ENCODE data around the gene PYGO1. TPM values are rescaled to one million over a fixed set of nuclear protein-coding genes. Genes with fewer than 3 reads are reported as not detected.

The PYGO1 gene
- total and polyA plus RNA-seq, 2 of the 4 experiments (the other 2 are of a cell fraction), result 3.0 to 6.6 TPM

DNA sequence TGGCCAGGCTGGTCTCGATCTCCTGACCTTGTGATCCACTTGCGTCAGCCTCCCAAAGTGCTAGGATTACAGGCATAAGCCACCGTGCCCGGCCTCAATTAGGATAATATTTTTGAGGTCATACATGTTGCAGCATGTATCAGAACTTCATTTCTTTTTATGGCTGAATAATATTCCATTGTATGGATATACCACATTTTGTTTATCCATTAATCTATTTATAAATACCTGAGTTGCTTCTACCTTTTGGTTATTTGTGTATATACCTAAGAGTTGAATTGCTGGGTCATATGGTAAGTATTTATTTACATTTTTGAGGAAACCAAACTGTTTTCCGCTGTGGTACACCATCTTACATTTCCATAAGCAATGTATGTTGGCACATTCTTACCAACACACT, 18.1 kb upstream of the PYGO1 start:
- H3K4me2 ChIP-seq (ENCODE audit: low read depth, low read length), result no peak overlapping the region
- no peak overlapping the region for H3K56ac ChIP-seq (ENCODE audit: extremely low read depth, insufficient read depth, low read length)
- no peaks in the 10 kb centered on the region for H3K79me1 ChIP-seq (ENCODE audit: low read depth in 1 of 2, low read length in 2 of 2)
- no peak overlapping the region for H2AK5ac ChIP-seq (ENCODE audit: low read depth, low read length)
- H2BK15ac ChIP-seq (ENCODE audit: low read depth, low read length), result no peak overlapping the region
- H2BK5ac ChIP-seq (ENCODE audit: low read depth, low read length, poor library complexity, severe bottlenecking), result no peak overlapping the region
- H2BK120ac ChIP-seq (ENCODE audit: low read depth, low read length), result no peak overlapping the region
- DNase-seq (no peak), ATAC-seq (ENCODE audit: low read depth) (no peak)
- BruUV-seq (replicated peaks), result no TSS peak
- H4K20me1 ChIP-seq (ENCODE audit: insufficient read depth, low read length), result no peaks in the 10 kb centered on the region
- intact Hi-C loops (cut with micrococcal nuclease), result no loop called here
- no peaks in the 10 kb centered on the region for H3K9me3 ChIP-seq (ENCODE audit: control insufficient read depth, insufficient read depth, low read length)
- ChIA-PET CTCF (no interaction called here), POLR2A (ENCODE audit: unreplicated experiment) (no interaction called here)
- no peak overlapping the region for H2BK20ac ChIP-seq (ENCODE audit: low read depth, low read length)
- in situ Hi-C loops (cut with MboI; ENCODE audit: low sequenced_read_pairs), result no loop called here
- H3K27ac ChIP-seq (ENCODE audit: insufficient read depth, low read length), result no peak overlapping the region
- H3K36me3 ChIP-seq (ENCODE audit: control insufficient read depth, insufficient read depth, low read length), result no peaks in the 10 kb centered on the region
- no peak overlapping the region for H4K5ac ChIP-seq (ENCODE audit: low read depth, low read length)
- H3K9ac ChIP-seq (ENCODE audit: low read depth, low read length), result no peak overlapping the region
- no peak overlapping the region for H3K23ac ChIP-seq (ENCODE audit: low read depth, low read length)
- no peaks in the 10 kb centered on the region for H3K9me1 ChIP-seq (ENCODE audit: insufficient read depth, low read length)
- H2AFZ ChIP-seq (replicated peaks; ENCODE audit: low read length, poor library complexity), result no peak overlapping the region
- no peaks in the 10 kb centered on the region for H3K27me3 ChIP-seq (ENCODE audit: control insufficient read depth, insufficient read depth, low read length)
- WGBS, 2 experiments (ENCODE audit: extremely low coverage in 2 of 2, insufficient read length in 1 of 2), result no CpG with 5 or more reads among the region's 5 CpGs
- no peak overlapping the region for H3K18ac ChIP-seq (ENCODE audit: low read depth, low read length)
- H3K4me1 ChIP-seq (ENCODE audit: control insufficient read depth, insufficient read depth, low read length), result no peaks in the 10 kb centered on the region
- H3K14ac ChIP-seq (replicated peaks; ENCODE audit: low read depth, low read length), result no peak overlapping the region
- H2AK9ac ChIP-seq (replicated peaks; ENCODE audit: low read depth, low read length, poor library complexity), result no peak overlapping the region
- no peak overlapping the region for H4K8ac ChIP-seq (ENCODE audit: low read depth in 2 of 2, low read length in 2 of 2)
- H3K4ac ChIP-seq (ENCODE audit: low read depth, low read length), result no peak overlapping the region
- dilution Hi-C loops (cut with HindIII; ENCODE audit: low sequenced_read_pairs, unreplicated experiment), result no loop called here
- no peak overlapping the region for H3K4me3 ChIP-seq (ENCODE audit: insufficient read depth, low read depth, low read length)
- H4K91ac ChIP-seq (ENCODE audit: insufficient read depth, low read depth, low read length), result no peak overlapping the region
- no peak for TF ChIP-seq MAZ (IDR thresholded peaks at IDR 0.05; ENCODE audit: borderline replicate concordance, low read depth, low read length)
- no peak for TF ChIP-seq SMC3 (IDR thresholded peaks at IDR 0.05; ENCODE audit: low read depth, low read length)
- no peak for TF ChIP-seq RFX5 (IDR thresholded peaks at IDR 0.05; ENCODE audit: low read depth, low read length)
- TF ChIP-seq, protein P1, sequence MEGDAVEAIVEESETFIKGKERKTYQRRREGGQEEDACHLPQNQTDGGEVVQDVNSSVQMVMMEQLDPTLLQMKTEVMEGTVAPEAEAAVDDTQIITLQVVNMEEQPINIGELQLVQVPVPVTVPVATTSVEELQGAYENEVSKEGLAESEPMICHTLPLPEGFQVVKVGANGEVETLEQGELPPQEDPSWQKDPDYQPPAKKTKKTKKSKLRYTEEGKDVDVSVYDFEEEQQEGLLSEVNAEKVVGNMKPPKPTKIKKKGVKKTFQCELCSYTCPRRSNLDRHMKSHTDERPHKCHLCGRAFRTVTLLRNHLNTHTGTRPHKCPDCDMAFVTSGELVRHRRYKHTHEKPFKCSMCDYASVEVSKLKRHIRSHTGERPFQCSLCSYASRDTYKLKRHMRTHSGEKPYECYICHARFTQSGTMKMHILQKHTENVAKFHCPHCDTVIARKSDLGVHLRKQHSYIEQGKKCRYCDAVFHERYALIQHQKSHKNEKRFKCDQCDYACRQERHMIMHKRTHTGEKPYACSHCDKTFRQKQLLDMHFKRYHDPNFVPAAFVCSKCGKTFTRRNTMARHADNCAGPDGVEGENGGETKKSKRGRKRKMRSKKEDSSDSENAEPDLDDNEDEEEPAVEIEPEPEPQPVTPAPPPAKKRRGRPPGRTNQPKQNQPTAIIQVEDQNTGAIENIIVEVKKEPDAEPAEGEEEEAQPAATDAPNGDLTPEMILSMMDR (conservative IDR thresholded peaks at IDR 0.05; ENCODE audit: low read depth, low read length), result no peak
- no peak for TF ChIP-seq CEBPB (IDR thresholded peaks at IDR 0.05; ENCODE audit: low read depth, low read length)
- no peak for TF ChIP-seq CHD1 (IDR thresholded peaks at IDR 0.05; ENCODE audit: low read depth, low read length)
- TF ChIP-seq, protein P2, sequence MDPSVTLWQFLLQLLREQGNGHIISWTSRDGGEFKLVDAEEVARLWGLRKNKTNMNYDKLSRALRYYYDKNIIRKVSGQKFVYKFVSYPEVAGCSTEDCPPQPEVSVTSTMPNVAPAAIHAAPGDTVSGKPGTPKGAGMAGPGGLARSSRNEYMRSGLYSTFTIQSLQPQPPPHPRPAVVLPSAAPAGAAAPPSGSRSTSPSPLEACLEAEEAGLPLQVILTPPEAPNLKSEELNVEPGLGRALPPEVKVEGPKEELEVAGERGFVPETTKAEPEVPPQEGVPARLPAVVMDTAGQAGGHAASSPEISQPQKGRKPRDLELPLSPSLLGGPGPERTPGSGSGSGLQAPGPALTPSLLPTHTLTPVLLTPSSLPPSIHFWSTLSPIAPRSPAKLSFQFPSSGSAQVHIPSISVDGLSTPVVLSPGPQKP (IDR thresholded peaks at IDR 0.05; ENCODE audit: borderline replicate concordance, low read depth, low read length), result no peak
- no peak for TF ChIP-seq RCOR1 (IDR thresholded peaks at IDR 0.05; ENCODE audit: insufficient replicate concordance, low read length)
- TF ChIP-seq NFE2L2 (IDR thresholded peaks at IDR 0.05; ENCODE audit: low read depth, low read length), result no peak
- TF ChIP-seq BHLHE40 (IDR thresholded peaks at IDR 0.05; ENCODE audit: low read depth, low read length), result no peak
- TF ChIP-seq MAFK (IDR thresholded peaks at IDR 0.05; ENCODE audit: low read depth, low read length), result no peak
- no peak for TF ChIP-seq MXI1 (IDR thresholded peaks at IDR 0.05; ENCODE audit: borderline replicate concordance, low read depth, low read length)
- TF ChIP-seq POLR2A (IDR thresholded peaks at IDR 0.05; ENCODE audit: low read depth, low read length), result no peak

Measured in IMR-90 (cell line).